ENCODE measurements around the gene CISD3.

- TF ChIP-seq CTCF (IDR thresholded peaks at IDR 0.05) (no peak), POLR2A (IDR thresholded peaks at IDR 0.05) (no peak)
Observed at GRCh38 chr17:38690386-38690785, 39.8 kb upstream of the CISD3 start.
